Right lobe of liver (tissue), 4 donors: ENCODE results near the gene PAAF1.

Experiments
- CTCF ChIP-seq, 4 donors: fragments of 200-600 bp in 3 of 4; fragments of 450-650 bp in 1 of 4; IDR thresholded peaks; one replicate each; pipeline versions ENCODE4 v1.5.1 to v1.8.0; 2016 to 2022; ENCODE audit warnings: antibody characterized with exemption in 4 of 4, mild to moderate bottlenecking in 2 of 4
- POLR2A ChIP-seq: fragments of 450-650 bp; IDR thresholded peaks from one replicate; pipeline ENCODE4 v1.6.1; 2017; ENCODE audit warnings: antibody characterized with exemption, mild to moderate bottlenecking
- donor health status: DM: no; HTN: no; CAD: no.
- donor health status: DM: no; HTN: no; CAD: no.
- donor health status: DM: no; HTN: yes; CAD: no.

GRCh38 chr11:73894725-73895335 is 18.0 kb downstream of the PAAF1 start:
- TF ChIP-seq CTCF (IDR thresholded peaks at IDR 0.05), result no peak
- TF ChIP-seq POLR2A, result no peak
